ENCODE results near the gene ETS1.

ETS1 gene

GRCh38 chr11:128465946-128466705 lies 121.2 kb downstream of the ETS1 start:
- no peaks in the 10 kb centered on the region for H3K9me3 ChIP-seq (ENCODE audit: control insufficient read depth, insufficient read depth, low read length)
- no peak overlapping the region for H3K27ac ChIP-seq (ENCODE audit: low read depth, low read length)

DNA sequence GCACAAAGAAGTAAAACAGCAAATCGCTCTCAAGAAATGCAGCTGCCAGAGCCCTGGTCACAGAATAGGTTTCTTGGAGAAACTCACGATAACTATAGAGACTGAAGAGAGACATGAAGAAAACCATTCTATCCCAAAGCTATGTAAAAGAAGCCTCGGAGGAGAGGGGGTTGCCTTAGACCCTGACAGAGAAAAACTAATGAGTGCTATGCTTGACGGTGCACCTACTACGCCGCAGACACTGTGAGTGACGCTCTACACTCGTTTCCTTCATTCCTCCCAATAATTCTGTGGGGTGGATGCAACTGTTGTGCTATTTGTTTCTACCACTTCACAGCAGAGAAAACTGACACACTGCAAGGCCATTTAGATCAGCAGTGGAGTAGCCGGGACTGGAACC lies 121.8 kb downstream of the ETS1 start:
- H3K9ac ChIP-seq (ENCODE audit: low read depth, low read length): no peak overlapping the region
- no peaks in the 10 kb centered on the region for H3K9me3 ChIP-seq (ENCODE audit: control insufficient read depth, insufficient read depth, low read length)
- peaks cover 29% of the 10 kb centered on the region for H3K36me3 ChIP-seq (ENCODE audit: control insufficient read depth, insufficient read depth, low read length)
- H3K27ac ChIP-seq (ENCODE audit: low read depth, low read length): no peak overlapping the region
- H3K4me1 ChIP-seq (ENCODE audit: control insufficient read depth, insufficient read depth, low read length): no peaks in the 10 kb centered on the region
- H3K4me3 ChIP-seq (ENCODE audit: low read depth, low read length): no peak overlapping the region
- no peaks in the 10 kb centered on the region for H3K27me3 ChIP-seq (ENCODE audit: control insufficient read depth, insufficient read depth, low read length)

More at GRCh38 chr11:128465946-128466705, 121.2 kb downstream of the ETS1 start:
- Histone ChIP-seq H3K27me3 (ENCODE audit: control insufficient read depth, insufficient read depth, low read length) (no peaks in the 10 kb centered on the region), H3K4me1 (ENCODE audit: control insufficient read depth, insufficient read depth, low read length) (no peaks in the 10 kb centered on the region), H3K4me3 (ENCODE audit: low read depth, low read length) (no peak overlapping the region), H3K36me3 (ENCODE audit: control insufficient read depth, insufficient read depth, low read length) (peaks cover 23% of the 10 kb centered on the region), H3K9ac (ENCODE audit: low read depth, low read length) (no peak overlapping the region)

- Histone ChIP-seq H3K27me3 (ENCODE audit: control insufficient read depth, insufficient read depth, low read length) (no peaks in the 10 kb centered on the region), H3K9ac (ENCODE audit: low read depth, low read length) (no peak overlapping the region), H3K4me3 (ENCODE audit: low read depth, low read length) (no peak overlapping the region), H3K4me1 (ENCODE audit: control insufficient read depth, insufficient read depth, low read length) (no peaks in the 10 kb centered on the region), H3K9me3 (ENCODE audit: control insufficient read depth, insufficient read depth, low read length) (no peaks in the 10 kb centered on the region), H3K27ac (ENCODE audit: low read depth, low read length) (no peak overlapping the region), H3K36me3 (ENCODE audit: control insufficient read depth, insufficient read depth, low read length) (peaks cover 31% of the 10 kb centered on the region)
Observed at GRCh38 chr11:128464878-128465450, 122.4 kb downstream of the ETS1 start.

GRCh38 chr11:128463979-128464378 lies 123.4 kb downstream of the ETS1 start:
- Histone ChIP-seq H3K9ac (ENCODE audit: low read depth, low read length) (no peak overlapping the region), H3K36me3 (ENCODE audit: control insufficient read depth, insufficient read depth, low read length) (peaks cover 40% of the 10 kb centered on the region), H3K4me3 (ENCODE audit: low read depth, low read length) (no peak overlapping the region), H3K27ac (ENCODE audit: low read depth, low read length) (no peak overlapping the region), H3K9me3 (ENCODE audit: control insufficient read depth, insufficient read depth, low read length) (no peaks in the 10 kb centered on the region), H3K27me3 (ENCODE audit: control insufficient read depth, insufficient read depth, low read length) (no peaks in the 10 kb centered on the region), H3K4me1 (ENCODE audit: control insufficient read depth, insufficient read depth, low read length) (no peaks in the 10 kb centered on the region)

- no peaks in the 10 kb centered on the region for H3K27me3 ChIP-seq (ENCODE audit: control insufficient read depth, insufficient read depth, low read length)
- no peaks in the 10 kb centered on the region for H3K9me3 ChIP-seq (ENCODE audit: control insufficient read depth, insufficient read depth, low read length)
- H3K27ac ChIP-seq (ENCODE audit: low read depth, low read length): no peak overlapping the region
- no peak overlapping the region for H3K9ac ChIP-seq (ENCODE audit: low read depth, low read length)
- no peaks in the 10 kb centered on the region for H3K4me1 ChIP-seq (ENCODE audit: control insufficient read depth, insufficient read depth, low read length)
- no peak overlapping the region for H3K4me3 ChIP-seq (ENCODE audit: low read depth, low read length)
- peaks cover 42% of the 10 kb centered on the region for H3K36me3 ChIP-seq (ENCODE audit: control insufficient read depth, insufficient read depth, low read length)
Observed at GRCh38 chr11:128463371-128463829, 124.0 kb downstream of the ETS1 start.

GRCh38 chr11:128462922-128463321 lies 124.4 kb downstream of the ETS1 start:
- Histone ChIP-seq H3K4me1 (ENCODE audit: control insufficient read depth, insufficient read depth, low read length) (no peaks in the 10 kb centered on the region), H3K9me3 (ENCODE audit: control insufficient read depth, insufficient read depth, low read length) (no peaks in the 10 kb centered on the region), H3K27me3 (ENCODE audit: control insufficient read depth, insufficient read depth, low read length) (no peaks in the 10 kb centered on the region), H3K27ac (ENCODE audit: low read depth, low read length) (no peak overlapping the region), H3K9ac (ENCODE audit: low read depth, low read length) (no peak overlapping the region), H3K36me3 (ENCODE audit: control insufficient read depth, insufficient read depth, low read length) (peaks cover 47% of the 10 kb centered on the region), H3K4me3 (ENCODE audit: low read depth, low read length) (no peak overlapping the region)

- Histone ChIP-seq H3K27me3 (ENCODE audit: control insufficient read depth, insufficient read depth, low read length) (no peaks in the 10 kb centered on the region), H3K9me3 (ENCODE audit: control insufficient read depth, insufficient read depth, low read length) (no peaks in the 10 kb centered on the region), H3K4me1 (ENCODE audit: control insufficient read depth, insufficient read depth, low read length) (no peaks in the 10 kb centered on the region), H3K9ac (ENCODE audit: low read depth, low read length) (no peak overlapping the region), H3K27ac (ENCODE audit: low read depth, low read length) (no peak overlapping the region), H3K36me3 (ENCODE audit: control insufficient read depth, insufficient read depth, low read length) (peaks cover 51% of the 10 kb centered on the region), H3K4me3 (ENCODE audit: low read depth, low read length) (no peak overlapping the region)
Observed at GRCh38 chr11:128462189-128462588, 125.2 kb downstream of the ETS1 start.

- Histone ChIP-seq H3K27me3 (ENCODE audit: control insufficient read depth, insufficient read depth, low read length) (no peaks in the 10 kb centered on the region), H3K36me3 (ENCODE audit: control insufficient read depth, insufficient read depth, low read length) (peaks cover 50% of the 10 kb centered on the region), H3K4me3 (ENCODE audit: low read depth, low read length) (no peak overlapping the region), H3K9ac (ENCODE audit: low read depth, low read length) (no peak overlapping the region), H3K4me1 (ENCODE audit: control insufficient read depth, insufficient read depth, low read length) (no peaks in the 10 kb centered on the region), H3K9me3 (ENCODE audit: control insufficient read depth, insufficient read depth, low read length) (no peaks in the 10 kb centered on the region), H3K27ac (ENCODE audit: low read depth, low read length) (no peak overlapping the region)
Observed at GRCh38 chr11:128458321-128458720, 129.0 kb downstream of the ETS1 start.

DNA sequence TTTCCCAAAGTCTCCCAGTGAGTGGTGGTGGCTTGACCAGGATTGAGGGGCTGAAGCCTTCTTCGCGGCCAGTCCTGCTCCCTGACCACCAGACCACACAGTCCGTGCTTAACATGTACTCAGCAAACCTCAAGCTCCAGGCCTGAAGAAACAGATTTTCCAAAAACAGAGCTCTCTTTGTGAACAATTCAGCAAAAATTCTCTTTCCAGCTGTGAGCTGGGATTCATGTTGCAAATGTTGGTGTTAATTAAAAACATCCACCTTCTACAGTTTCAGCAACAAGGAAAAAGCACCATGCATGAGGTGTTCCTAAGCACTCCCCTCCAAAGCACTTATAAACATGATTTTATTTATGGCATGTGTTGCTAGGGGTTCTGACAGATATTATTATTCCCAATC lies 129.5 kb downstream of the ETS1 start:
- Histone ChIP-seq H3K36me3 (ENCODE audit: control insufficient read depth, insufficient read depth, low read length) (peaks cover 46% of the 10 kb centered on the region), H3K27ac (ENCODE audit: low read depth, low read length) (no peak overlapping the region)

GRCh38 chr11:128456566-128457268 lies 130.6 kb downstream of the ETS1 start:
- H3K9me3 ChIP-seq (ENCODE audit: control insufficient read depth, insufficient read depth, low read length): no peaks in the 10 kb centered on the region
- no peak overlapping the region for H3K4me3 ChIP-seq (ENCODE audit: low read depth, low read length)
- peaks cover 36% of the 10 kb centered on the region for H3K36me3 ChIP-seq (ENCODE audit: control insufficient read depth, insufficient read depth, low read length)
- no peaks in the 10 kb centered on the region for H3K27me3 ChIP-seq (ENCODE audit: control insufficient read depth, insufficient read depth, low read length)
- no peak overlapping the region for H3K27ac ChIP-seq (ENCODE audit: low read depth, low read length)
- H3K4me1 ChIP-seq (ENCODE audit: control insufficient read depth, insufficient read depth, low read length): no peaks in the 10 kb centered on the region
- no peak overlapping the region for H3K9ac ChIP-seq (ENCODE audit: low read depth, low read length)

More for the DNA sequence above, 129.5 kb downstream of the ETS1 start:
- Histone ChIP-seq H3K4me1 (ENCODE audit: control insufficient read depth, insufficient read depth, low read length) (no peaks in the 10 kb centered on the region), H3K9me3 (ENCODE audit: control insufficient read depth, insufficient read depth, low read length) (no peaks in the 10 kb centered on the region), H3K27me3 (ENCODE audit: control insufficient read depth, insufficient read depth, low read length) (no peaks in the 10 kb centered on the region), H3K9ac (ENCODE audit: low read depth, low read length) (no peak overlapping the region), H3K4me3 (ENCODE audit: low read depth, low read length) (no peak overlapping the region)

DNA sequence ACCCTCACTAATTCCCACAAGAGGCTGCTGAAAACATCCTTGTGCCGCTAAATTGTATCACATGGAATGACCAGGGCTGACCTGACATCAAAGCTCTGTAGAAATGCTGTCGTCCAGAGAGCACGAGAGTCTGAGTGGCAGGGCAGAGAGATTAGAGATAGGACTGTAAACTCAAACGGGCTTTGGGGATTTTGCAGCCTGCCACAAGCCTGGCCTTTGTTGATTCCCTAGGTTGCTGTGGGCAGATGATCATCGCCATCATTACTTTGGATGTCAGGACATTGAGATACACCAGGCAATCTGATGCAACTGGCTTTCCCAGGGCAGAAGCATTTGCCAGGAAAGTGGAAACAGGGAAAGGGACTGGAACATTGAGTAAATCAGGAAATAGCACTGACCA lies 131.6 kb downstream of the ETS1 start:
- peaks cover 29% of the 10 kb centered on the region; the same call in 1 of the 2 replicates for H3K36me3 ChIP-seq (ENCODE audit: control insufficient read depth, insufficient read depth, low read length)

More for the DNA sequence above, 131.6 kb downstream of the ETS1 start:
- H3K9me3 ChIP-seq (ENCODE audit: control insufficient read depth, insufficient read depth, low read length): no peaks in the 10 kb centered on the region
- H3K4me1 ChIP-seq (ENCODE audit: control insufficient read depth, insufficient read depth, low read length): no peaks in the 10 kb centered on the region
- no peaks in the 10 kb centered on the region for H3K27me3 ChIP-seq (ENCODE audit: control insufficient read depth, insufficient read depth, low read length)
- H3K9ac ChIP-seq (ENCODE audit: low read depth, low read length): no peak overlapping the region
- H3K27ac ChIP-seq (ENCODE audit: low read depth, low read length): no peak overlapping the region
- H3K4me3 ChIP-seq (ENCODE audit: low read depth, low read length): no peak overlapping the region

Measured in HUES48 (cell line).